Putamen (tissue), 1 donor: ENCODE results near the gene FNDC3B.

Source experiments
- DNase-seq: peaks from one replicate; pipeline ENCODE4 v3.0.0-alpha.2; 2016; ENCODE audit warnings: low spot score

Gene FNDC3B

DNA sequence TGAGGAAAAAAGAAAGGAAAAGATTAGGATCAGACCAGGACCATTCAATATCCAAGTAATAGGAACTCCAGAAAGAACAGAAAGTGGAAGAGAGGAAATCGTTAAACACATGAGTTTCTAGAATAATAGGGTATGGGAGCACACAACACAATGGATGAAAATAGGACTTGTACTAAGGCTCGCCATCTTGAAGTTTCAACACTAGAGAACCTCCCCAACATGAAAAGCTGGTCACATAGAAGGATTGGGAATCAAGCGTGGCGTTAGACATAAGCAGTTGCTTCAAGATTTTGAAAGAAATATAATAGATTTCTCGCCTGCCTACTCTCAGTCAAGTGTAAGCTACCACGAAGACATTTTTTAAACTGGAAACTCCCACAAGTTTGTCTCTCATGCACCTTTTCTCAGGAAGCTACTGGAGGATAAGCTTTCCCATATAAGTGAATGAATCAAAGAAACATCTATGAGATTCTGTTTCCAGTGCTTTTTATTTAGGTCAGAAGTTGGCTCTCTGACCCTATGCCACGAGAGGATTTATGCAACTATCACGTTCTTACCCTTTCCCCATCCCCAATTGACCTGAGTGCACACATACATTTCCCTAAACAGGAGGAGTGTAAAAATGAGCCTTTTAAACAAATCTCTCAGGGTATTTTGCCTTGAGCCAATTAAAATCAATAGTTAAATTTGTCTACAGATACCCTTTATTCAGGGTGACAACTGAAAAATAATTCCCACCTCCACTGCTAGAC, 363.7 kb downstream of the FNDC3B start:
- no peak for DNase-seq

DNA sequence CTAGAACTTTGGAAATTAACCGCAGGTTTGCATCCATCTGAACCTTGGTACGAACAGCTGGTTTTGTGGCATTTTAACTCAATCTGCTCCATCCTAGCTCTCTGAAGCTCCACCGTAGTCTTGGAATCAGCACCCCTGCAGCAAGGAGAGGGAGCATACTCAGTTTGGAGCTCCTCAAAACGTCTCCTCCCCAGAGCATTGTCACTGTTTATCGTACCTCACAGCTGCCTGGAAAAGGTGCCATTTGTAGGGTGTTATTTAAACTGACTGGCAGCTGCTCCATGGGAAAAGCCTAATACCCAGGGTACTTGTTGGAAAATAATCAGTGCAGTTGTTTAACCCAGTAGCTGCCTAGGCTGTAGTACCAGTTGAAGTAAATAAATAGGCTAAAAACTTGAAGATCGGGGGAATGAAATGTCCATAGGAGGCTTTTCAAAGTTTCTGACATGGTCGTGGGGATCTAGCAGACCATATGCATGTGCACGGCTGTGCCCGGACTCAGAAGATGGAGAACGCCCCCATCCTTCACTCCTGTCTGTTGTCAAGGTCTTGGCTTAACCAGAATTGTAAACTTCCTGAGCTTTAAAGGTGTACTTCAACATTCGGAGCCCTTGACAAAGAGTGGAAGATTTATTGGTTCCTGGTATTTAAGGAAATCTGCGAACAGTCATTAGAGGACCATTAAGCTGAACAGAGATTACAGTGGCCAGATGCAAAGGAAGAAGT, 365.0 kb downstream of the FNDC3B start:
- no peak for DNase-seq

DNA sequence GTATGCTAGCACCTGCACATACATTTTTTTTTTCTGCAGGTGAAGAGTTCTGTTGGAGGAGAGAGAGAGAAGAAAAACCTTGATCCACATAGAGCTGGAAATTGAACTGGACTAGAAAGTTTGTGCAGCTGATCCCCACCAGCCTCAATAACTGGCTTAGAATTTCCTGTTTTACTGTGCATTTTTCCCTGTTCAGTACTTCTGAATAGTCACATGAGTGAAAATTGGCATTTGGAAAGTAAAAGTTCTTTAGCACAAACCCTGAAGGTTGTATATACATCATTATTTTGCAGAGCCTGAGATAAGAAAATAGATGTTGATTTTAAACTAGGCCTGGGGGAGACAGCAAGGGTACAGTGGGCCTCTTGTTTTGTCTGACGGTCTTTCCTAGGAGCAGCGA, 366.5 kb downstream of the FNDC3B start:
- DNase-seq = no peak

DNA sequence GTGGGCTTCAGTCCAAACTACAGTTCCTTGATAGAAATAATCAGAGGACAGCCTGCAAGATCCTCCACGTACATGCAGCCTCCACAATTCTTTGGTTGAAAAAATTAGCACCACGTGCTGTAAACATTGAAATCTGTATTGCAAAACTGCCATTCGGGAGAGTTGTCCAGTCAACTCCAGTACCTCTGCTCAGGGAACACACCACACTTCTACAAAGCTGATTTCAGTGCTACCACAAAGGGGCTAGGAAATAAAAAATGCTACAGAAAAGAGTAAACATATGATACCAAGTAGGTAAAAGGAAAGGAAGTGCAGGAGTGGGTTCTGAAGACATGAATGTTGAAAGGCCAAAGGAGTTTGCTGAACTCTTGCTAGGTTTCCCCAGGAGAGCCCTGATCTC, 368.5 kb downstream of the FNDC3B start:
- no peak for DNase-seq

DNA sequence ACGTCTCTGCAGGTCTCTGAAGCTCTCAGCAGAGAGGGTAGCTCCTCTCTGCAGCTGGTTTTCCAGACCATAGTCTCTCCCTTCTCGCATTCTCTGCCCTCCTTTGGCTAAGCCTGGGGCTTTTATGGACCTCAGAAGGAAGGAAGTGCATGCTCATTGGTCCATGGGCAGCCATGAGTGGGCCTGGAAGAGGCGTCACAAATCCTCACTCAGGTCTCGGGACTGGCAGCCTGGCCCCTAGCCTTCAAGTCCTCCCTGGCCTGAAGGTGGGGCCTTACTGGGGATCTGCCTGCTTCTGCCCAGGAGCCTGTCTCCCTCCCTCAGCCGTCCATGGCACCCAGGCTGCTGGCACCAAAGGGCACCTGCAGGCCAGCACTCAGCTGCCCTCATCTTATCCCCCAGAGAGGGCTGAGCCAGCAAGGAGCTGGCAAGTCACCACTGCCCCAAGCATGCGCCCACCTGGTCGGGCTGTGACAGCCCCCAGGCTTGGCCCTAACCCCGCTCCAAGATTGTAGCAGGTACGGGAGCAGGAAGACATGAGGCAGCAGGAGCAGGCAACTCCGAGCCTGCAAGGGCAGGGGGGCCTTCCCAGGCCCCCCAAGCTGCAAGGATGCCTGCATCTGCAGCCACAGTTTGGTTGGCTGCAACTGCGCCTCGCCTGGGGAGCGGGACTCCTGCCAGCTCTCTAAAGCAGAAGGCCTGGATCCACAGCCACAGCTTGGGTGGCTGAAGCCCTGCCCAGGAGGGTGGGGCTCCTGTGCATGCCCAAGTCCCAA, 371.5 kb downstream of the FNDC3B start:
- no peak for DNase-seq

DNA sequence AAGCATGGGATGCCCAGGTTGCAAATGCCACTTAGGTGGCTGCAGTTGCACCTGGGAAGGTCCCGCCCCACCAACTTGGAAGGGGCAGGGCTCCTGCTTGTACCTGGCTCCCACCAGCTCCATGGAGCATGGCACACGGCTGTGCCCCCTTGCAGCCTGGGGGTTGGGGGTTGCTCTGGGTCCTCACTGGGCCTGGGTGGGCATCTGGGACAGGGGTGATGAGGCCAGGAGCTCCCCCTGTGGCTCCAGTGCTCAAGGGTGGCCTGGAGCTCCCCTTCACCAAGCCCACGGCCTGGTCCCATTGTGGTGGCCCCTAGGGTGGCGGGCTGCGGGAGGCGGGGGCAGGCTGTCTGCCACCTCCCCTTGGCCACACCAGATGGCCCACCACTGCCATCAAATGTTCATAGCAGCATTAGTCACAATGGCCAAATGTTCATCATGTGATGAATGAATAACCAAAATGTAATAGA, 372.1 kb downstream of the FNDC3B start:
- no peak for DNase-seq

DNA sequence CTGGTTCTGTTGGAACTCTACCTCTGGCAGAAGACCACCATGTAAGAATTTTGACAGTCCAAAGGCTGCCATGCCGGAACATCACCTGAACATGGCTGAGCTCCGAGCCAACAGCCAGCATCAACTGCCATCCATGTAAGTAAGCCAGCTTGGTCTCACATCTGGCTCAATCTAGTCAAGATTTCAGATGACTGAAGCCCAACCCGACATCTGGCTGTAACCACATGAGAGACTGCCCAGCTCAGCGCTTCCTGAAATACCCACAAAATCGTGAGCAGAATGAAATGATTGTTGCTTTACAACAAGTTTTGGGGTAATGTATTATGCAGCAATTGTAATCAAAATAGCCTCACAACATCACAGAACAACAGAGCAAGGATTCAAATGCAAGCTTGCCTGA, 375.9 kb downstream of the FNDC3B start:
- DNase-seq = no peak

DNA sequence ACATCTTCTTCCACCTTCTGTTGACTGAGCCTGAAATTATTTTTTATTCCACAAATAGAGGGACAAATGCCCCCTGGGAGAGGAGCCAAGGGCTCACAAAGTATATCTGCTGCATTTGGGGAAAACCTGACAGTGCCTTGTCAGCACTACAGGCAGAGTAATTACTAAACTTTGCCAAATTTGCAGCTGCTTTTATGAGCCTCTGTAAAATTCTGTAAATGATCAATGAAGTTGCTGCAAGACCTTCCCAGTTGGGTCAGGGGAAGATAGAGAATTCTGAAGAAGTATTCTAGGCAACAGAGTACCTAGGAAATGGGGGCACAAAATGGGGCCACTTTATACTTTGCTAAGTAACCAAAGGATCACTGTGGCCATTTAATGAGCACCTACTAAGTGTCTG, 398.3 kb downstream of the FNDC3B start:
- DNase-seq = no peak

DNA sequence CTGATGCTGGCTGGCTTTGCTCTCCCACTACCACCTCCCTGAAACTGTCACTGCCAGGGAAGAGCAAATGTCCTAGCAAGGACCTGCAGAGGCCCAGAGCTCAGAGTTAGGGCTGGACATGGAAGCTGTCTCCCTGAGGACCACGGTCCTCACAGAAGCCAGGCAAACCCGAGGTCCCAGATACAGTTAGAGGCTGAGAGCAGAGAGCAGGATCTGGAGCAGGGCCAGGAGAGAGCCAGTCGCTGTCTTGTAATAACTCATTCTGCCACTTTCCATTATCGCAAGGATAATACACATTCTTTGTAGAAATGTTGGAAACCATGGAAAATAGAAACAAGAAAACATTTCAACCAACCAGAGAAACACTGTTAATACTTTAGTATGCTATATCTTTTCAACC, 398.8 kb downstream of the FNDC3B start:
- DNase-seq = no peak

DNA sequence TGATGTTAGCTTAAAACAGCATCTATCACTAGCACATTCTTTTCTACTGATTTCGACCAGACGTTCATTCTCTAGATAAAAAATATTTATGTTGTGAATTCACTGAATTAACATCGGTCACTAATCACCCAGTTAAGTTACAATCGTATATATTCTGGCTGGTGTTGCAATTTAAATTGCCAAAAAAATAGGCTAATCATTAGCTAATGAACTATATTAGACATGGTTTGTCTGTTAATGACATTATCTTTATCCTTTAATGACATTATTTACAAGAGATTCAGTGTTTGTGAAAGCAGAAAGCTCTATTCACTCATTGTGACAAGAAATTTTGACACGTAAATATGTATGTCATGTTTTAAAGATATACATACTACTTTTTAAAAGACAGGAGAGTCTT, 402.2 kb downstream of the FNDC3B start:
- DNase-seq = no peak

DNA sequence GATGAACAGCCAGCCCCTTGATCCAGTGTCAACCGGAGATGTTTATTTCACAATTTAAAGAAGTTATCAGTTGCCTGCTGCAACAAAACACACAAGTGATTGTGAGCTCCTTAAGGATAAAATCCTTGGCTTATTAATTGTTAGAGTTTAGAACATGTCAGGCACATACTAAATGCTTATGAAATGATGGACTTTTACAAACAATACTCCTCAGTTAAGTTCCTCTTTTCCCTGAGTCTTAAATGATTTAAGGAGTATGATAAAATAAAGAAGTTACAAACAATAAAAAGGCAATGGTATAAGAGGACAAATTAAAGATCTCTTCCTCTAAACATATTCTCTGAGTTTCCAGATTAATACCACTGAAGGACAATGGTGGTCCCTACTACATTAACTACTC, 403.2 kb downstream of the FNDC3B start:
- no peak for DNase-seq

DNA sequence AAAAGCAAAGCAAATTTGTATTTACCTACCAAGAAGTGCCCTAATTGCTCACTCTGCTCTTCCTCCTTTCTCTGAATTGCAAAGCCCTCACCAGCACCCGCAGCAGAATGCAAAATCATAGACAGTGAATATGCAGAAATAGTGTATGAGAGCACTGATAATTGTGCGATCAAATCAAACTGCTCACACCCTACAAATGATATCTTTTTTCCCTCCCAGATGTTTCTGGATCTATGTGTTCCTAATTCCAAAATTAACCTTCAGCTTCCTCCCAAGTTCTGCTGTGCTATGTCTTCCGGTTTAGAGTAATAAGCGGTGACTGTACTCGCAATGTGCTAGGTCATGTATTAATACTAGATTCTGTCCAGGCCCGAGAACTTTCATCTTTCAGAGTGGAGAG, 405.4 kb downstream of the FNDC3B start:
- no peak for DNase-seq

DNA sequence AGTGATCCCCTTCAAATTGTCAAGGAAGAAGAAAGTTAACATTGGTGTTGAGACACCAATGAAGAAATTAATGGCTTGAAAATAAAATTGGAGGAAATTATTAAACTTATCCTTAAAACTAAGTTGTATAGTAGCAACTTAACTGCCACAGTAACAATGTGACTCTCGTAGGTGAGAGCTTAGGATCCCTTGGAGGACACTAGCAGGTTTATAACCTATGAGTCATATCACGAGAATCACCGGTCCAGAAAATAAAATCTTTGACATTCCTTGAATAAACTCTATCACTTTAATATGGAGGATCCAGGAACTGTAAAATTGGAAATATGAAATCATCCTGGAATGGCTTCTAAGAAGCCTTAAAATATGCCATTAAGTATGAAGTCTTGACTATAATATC, 406.8 kb downstream of the FNDC3B start:
- no peak for DNase-seq

DNA sequence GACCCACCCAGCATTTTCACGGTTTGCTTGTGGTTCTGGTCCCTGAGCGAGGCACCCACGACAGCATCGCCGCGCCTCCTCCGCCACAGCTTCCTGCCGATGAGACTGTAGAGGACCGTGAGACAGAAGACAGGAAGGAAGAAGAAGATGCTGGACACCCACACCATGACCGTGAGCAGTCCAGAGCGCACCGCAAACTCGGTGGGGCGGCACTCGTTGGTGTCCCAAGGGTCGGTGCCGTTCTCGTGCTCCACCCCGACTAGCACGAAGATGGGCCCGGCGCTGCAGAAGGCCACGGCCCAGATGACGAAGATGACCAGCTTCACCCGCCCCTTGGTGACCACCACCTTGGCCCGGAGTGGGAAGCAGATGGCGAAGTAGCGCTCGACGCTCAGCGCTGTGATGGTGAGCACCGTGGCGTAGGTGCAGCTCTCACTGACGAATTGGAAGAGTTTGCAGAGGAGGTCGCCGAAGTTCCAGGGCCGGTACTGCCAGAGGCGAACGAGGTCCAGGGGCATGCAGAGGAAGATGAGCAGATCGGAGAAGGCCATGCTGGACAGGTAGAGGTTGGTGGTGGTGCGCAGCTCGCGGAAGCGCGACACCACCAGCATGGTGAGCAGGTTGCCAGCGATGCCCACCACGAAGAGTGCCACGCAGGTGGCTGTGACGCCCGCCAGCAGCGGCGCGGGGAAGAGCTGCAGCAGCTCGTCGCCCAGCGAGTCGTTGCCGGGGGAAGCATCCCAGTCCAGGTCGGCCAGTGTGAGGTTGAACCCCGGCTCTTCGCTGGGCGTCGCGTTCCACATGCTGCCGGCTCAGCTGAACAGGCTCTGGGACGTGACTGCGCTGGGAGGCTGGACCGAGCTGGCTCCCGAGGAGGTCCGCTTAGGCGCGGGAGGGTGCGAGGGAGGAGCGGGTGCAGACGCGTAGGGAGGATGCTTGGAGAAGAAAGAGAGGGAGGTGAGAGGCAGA, 408.5 kb downstream of the FNDC3B start, which contains the start of gene GHSR:
GHSR (minus strand) TSS at position 846 of the 969 bp plus-strand sequence; CDS start at position 803, 43 bp downstream.
- no peak for DNase-seq

DNA sequence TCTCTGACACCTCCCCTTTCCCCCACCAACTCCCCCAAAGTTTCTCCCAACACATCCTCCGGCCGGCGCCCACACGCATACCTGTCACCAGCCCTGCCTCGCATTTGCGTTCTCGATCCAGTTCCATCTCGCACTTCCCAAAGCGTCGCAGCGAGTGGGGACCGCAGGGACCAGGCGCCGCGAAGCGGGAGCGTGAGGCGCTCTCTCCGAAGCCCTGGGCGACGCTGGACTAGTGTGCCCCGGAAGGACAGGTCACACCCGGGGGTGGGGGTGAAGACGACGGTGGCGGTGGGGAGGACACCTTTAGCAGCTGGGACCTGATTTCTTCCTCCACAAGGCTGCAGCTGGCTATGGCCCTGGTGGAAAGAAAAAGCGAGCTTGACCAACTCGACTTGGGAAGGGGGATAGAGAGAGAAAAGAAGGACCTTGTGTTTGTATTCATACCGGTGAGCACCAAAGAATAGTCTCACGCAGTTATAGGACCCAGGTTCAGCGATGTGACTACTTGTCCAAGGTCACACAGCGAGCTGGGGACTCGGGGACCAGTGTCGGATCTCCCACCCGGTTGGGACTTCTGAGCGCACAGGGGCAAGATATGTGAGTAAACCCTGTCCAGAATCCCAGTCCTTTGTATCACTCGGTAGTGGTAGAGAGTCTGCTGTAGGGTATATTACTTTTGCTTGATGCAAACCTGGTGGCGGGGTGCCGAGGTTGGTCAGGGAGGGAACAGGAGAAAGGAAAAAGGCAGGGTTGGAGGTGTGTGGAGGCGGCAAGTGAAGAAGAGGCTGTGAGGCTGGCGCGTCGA, 409.5 kb downstream of the FNDC3B start:
- no peak for DNase-seq

DNA sequence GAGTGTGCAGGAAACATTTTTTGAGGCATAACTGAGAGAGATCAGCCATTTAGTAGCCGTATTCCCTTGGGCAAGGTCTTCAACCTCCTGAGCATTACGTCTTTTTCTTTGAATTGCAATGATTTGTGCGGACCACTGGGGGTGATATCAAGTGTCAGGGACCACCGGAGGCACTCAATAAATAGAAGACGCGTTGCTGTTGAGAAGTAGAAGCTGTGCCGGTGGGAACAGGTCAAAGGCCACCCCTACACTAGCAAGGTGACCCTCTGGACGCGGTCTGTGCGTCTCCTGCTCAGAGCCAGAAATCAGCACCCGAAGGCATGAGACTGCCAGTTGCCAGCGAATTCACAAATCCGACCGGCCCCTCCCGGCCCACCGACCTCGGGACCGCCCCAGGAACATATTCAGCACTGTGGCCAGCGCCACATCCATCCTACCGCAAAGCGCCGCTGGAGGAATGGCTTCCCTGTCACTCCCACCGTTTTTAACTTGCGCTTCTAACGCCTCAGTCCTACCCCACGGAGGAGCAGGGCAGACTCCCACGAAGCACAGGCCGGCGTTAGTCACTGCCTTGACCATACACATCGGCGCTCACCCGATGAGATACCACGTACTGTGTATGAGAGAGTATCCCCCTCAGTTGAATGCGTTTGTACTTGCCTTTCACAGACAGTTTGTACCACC, 410.2 kb downstream of the FNDC3B start:
- DNase-seq = no peak
